Measurements from ENCODE around the gene BEST4.
"Not testable (repeated sequence)": the region's sequence is repeated elsewhere in the genome, so short reads cannot be mapped to it uniquely, and the experiment has no call there.

DNA sequence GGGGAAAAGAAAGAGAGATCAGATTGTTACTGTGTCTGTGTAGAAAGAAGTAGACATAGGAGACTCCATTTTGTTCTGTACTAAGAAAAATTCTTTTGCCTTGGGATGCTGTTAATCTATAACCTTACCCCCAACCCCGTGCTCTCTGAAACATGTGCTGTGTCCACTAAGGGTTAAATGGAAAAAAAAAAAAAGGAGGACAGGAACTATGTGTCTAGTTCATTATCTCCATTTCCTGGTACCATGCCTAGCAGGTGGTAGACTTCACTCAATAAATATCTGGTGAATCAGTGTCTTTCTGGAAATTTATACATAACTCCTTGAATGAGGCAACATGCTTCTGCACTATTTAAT lies 49.0 kb downstream of the BEST4 start:
- TF ChIP-seq EZH2 (IDR thresholded peaks at IDR 0.05; ENCODE audit: borderline replicate concordance, low read length): not testable (repeated sequence)
- TF ChIP-seq, protein P1, sequence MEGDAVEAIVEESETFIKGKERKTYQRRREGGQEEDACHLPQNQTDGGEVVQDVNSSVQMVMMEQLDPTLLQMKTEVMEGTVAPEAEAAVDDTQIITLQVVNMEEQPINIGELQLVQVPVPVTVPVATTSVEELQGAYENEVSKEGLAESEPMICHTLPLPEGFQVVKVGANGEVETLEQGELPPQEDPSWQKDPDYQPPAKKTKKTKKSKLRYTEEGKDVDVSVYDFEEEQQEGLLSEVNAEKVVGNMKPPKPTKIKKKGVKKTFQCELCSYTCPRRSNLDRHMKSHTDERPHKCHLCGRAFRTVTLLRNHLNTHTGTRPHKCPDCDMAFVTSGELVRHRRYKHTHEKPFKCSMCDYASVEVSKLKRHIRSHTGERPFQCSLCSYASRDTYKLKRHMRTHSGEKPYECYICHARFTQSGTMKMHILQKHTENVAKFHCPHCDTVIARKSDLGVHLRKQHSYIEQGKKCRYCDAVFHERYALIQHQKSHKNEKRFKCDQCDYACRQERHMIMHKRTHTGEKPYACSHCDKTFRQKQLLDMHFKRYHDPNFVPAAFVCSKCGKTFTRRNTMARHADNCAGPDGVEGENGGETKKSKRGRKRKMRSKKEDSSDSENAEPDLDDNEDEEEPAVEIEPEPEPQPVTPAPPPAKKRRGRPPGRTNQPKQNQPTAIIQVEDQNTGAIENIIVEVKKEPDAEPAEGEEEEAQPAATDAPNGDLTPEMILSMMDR (conservative IDR thresholded peaks at IDR 0.05 in 1 of 2, IDR thresholded peaks at IDR 0.05 in 1 of 2; ENCODE audit: extremely low read depth in 1 of 2, insufficient read depth in 1 of 2, low read depth in 1 of 2, low read length in 2 of 2): not testable (repeated sequence)

All from mammary epithelial cell (primary cell).